Fibroblast of villous mesenchyme (primary cell): Measurements from ENCODE around the gene SLC24A3. TPM values are rescaled to one million over a fixed set of nuclear protein-coding genes. Genes with fewer than 3 reads are reported as not detected.

Experiments
- DNase-seq: peaks from one replicate; pipeline ENCODE4 v3.0.0-alpha.2; 2010; ENCODE audit warnings: low read depth
- H3K4me3 ChIP-seq: 2 replicates; pipeline ENCODE4 v1.5.1; 2011; ENCODE audit warnings: low read depth, mild to moderate bottlenecking, low read length
- CTCF ChIP-seq: IDR thresholded peaks from 2 replicates; pipeline ENCODE4 v1.5.1; 2012; ENCODE audit warnings: low read depth, mild to moderate bottlenecking, low read length; ENCODE audit not compliant: insufficient read depth
- total RNA-seq: library from RNA; depleted of rRNA; stranded (reverse); fragments of >200 nt; gene quantifications from 2 replicates; pipeline ENCODE4 v1.2.3, GENCODE V29; 2012

The SLC24A3 gene
- total RNA-seq, 1 donor: 0.86 TPM

GRCh38 chr20:19659448-19659847 lies 447.0 kb downstream of the SLC24A3 start:
- no peak overlapping the region for H3K4me3 ChIP-seq

GRCh38 chr20:19660808-19661378 lies 448.5 kb downstream of the SLC24A3 start:
- H3K4me3 ChIP-seq: no peak overlapping the region
- no peak for TF ChIP-seq CTCF
- no peak for DNase-seq

More at GRCh38 chr20:19659448-19659847, 447.0 kb downstream of the SLC24A3 start:
- TF ChIP-seq CTCF: no peak
- no peak for DNase-seq

- no peak overlapping the region for H3K4me3 ChIP-seq
- peak; percentile 72 for DNase-seq
- TF ChIP-seq CTCF: peak; percentile 100
Measured at GRCh38 chr20:19661717-19662636, 449.5 kb downstream of the SLC24A3 start.

GRCh38 chr20:19662637-19662995 lies 450.2 kb downstream of the SLC24A3 start:
- no peak for DNase-seq
- H3K4me3 ChIP-seq: no peak overlapping the region
- TF ChIP-seq CTCF: no peak

- no peak for TF ChIP-seq CTCF
Measured at GRCh38 chr20:19668418-19668817, 456.0 kb downstream of the SLC24A3 start.

GRCh38 chr20:19670829-19671228 lies 458.4 kb downstream of the SLC24A3 start:
- DNase-seq: no peak
- H3K4me3 ChIP-seq: no peak overlapping the region
- no peak for TF ChIP-seq CTCF

More at GRCh38 chr20:19668418-19668817, 456.0 kb downstream of the SLC24A3 start:
- no peak overlapping the region for H3K4me3 ChIP-seq
- no peak for DNase-seq

GRCh38 chr20:19671374-19671773 lies 458.9 kb downstream of the SLC24A3 start:
- no peak for DNase-seq
- TF ChIP-seq CTCF: no peak
- no peak overlapping the region for H3K4me3 ChIP-seq
